SK-N-SH (cell line): ENCODE results near the gene UNC45A. TPM values are rescaled to one million over a fixed set of nuclear protein-coding genes. Genes with fewer than 3 reads are reported as not detected.
A peak's percentile ranks its signal among the peaks of the same experiment; 100 is the strongest.

Experiments
- CTCF ChIA-PET: fragments of 300-600, 350-600 bp; formaldehyde crosslinking; extraction: SDS; loops from one replicate; lab custom pipeline; 2021; lab: Yijun Ruan, JAX
- POLR2A ChIA-PET: fragments of 350-600 bp; sonication (Branson Sonifier 250); formaldehyde crosslinking; extraction: SDS; loops from one replicate; lab custom pipeline; 2020; ENCODE audit warnings: antibody characterized with exemption, inconsistent platforms; lab: Yijun Ruan, JAX
- DNase-seq: peaks from one replicate; pipeline ENCODE4 v3.0.0; 2012
- H2AFZ ChIP-seq: fragments of 200-600 bp; sonication (generic); 2 replicates; pipeline ENCODE4 v1.8.1; 2016; ENCODE audit warnings: antibody characterized with exemption, mild to moderate bottlenecking, low read depth
- H3F3A ChIP-seq: fragments of 200-600 bp; sonication (generic); replicated peaks from 2 replicates; pipeline ENCODE3; 2016; ENCODE audit warnings: antibody characterized with exemption, mild to moderate bottlenecking; ENCODE audit not compliant: insufficient read depth
- H3K27ac ChIP-seq, 2 experiments: fragments of 200-500 bp in 1 of 2; fragments of 200-600 bp in 1 of 2; sonication (Bioruptor generic) in 1 of 2; sonication (generic), shearing (Covaris generic) in 1 of 2; 2 replicates each; pipeline versions ENCODE4 v1.5.1 to v1.6.1; 2014 to 2016; ENCODE audit warnings: low read depth in 2 of 2, inconsistent platforms in 1 of 2, low read length in 1 of 2, mild to moderate bottlenecking in 1 of 2, mixed read lengths in 1 of 2
- H3K27me3 ChIP-seq: fragments of 200-600 bp; sonication (generic), shearing (Covaris generic); 2 replicates; pipeline ENCODE4 v1.6.1; 2016; ENCODE audit warnings: mixed run types; ENCODE audit not compliant: insufficient read depth
- H3K36me3 ChIP-seq, 2 experiments: fragments of 200-500 bp in 1 of 2; fragments of 200-600 bp in 1 of 2; sonication (Bioruptor generic) in 1 of 2; sonication (generic) in 1 of 2; replicated peaks in 1 of 2; 2 replicates each; pipeline versions ENCODE3 to v1.5.1; 2014 to 2016; ENCODE audit warnings: low read length in 1 of 2, mild to moderate bottlenecking in 1 of 2; ENCODE audit not compliant: insufficient read depth in 2 of 2, control insufficient read depth in 1 of 2
- H3K4me1 ChIP-seq, 2 experiments: fragments of 200-500 bp in 1 of 2; fragments of 200-600 bp in 1 of 2; sonication (Bioruptor generic) in 1 of 2; sonication (generic), shearing (Covaris generic) in 1 of 2; 2 replicates each; pipeline versions ENCODE4 v1.5.1 to v1.6.1; 2014 to 2016; ENCODE audit warnings: low read depth in 1 of 2, low read length in 1 of 2, mixed run types in 1 of 2; ENCODE audit not compliant: insufficient read depth in 2 of 2, control insufficient read depth in 1 of 2
- H3K4me2 ChIP-seq: fragments of 200-600 bp; sonication (generic), shearing (Covaris generic); 2 replicates; pipeline ENCODE4 v1.6.1; 2017; ENCODE audit warnings: mixed run types
- H3K4me3 ChIP-seq, 2 experiments: fragments of 200-500 bp in 1 of 2; fragments of 200-600 bp in 1 of 2; sonication (Bioruptor generic) in 1 of 2; sonication (generic), shearing (Covaris generic) in 1 of 2; 2 replicates each; pipeline versions ENCODE4 v1.5.1 to v1.8.1; 2014 to 2016; ENCODE audit warnings: low read depth in 2 of 2, inconsistent platforms in 1 of 2, low read length in 1 of 2, mild to moderate bottlenecking in 1 of 2, mixed read lengths in 1 of 2, moderate library complexity in 1 of 2
- H3K79me2 ChIP-seq: fragments of 200-600 bp; sonication (generic); 2 replicates; pipeline ENCODE4 v1.8.1; 2017; ENCODE audit warnings: mild to moderate bottlenecking; ENCODE audit not compliant: insufficient read depth
- H3K9ac ChIP-seq: fragments of 200-600 bp; sonication (generic); 2 replicates; pipeline ENCODE4 v1.6.1; 2017; ENCODE audit warnings: mixed run types
- H3K9me2 ChIP-seq: fragments of 200-600 bp; sonication (generic); 2 replicates; pipeline ENCODE4 v1.6.1; 2017; ENCODE audit warnings: mixed run types
- H3K9me3 ChIP-seq: fragments of 200-600 bp; sonication (generic); 2 replicates; pipeline ENCODE4 v1.6.1; 2017; ENCODE audit warnings: mixed run types, mild to moderate bottlenecking, moderate library complexity
- H4K20me1 ChIP-seq: fragments of 200-600 bp; sonication (generic); 2 replicates; pipeline ENCODE4 v1.6.1; 2017; ENCODE audit warnings: mild to moderate bottlenecking, mixed run types; ENCODE audit not compliant: insufficient read depth
- CHD2 ChIP-seq: fragments of 150-350 bp; IDR thresholded peaks from 2 replicates; pipeline ENCODE4 v1.6.1; 2018; ENCODE audit warnings: low read length; ENCODE audit not compliant: partially characterized antibody
- ELF1 ChIP-seq: IDR thresholded peaks from 2 replicates; pipeline ENCODE4 v1.4.0; 2012
- EP300 ChIP-seq, 2 experiments: IDR thresholded peaks; 2 replicates each; pipeline versions ENCODE4 v1.4.0 to v1.6.1; 2012; ENCODE audit warnings: borderline replicate concordance in 1 of 2, low read depth in 1 of 2, low read length in 1 of 2
- EZH2phosphoT487 ChIP-seq: fragments of 200-600 bp; sonication (generic); IDR thresholded peaks from 2 replicates; pipeline ENCODE4 v1.6.1; 2017; ENCODE audit warnings: low read depth, mixed run types, mild to moderate bottlenecking, antibody characterized with exemption, moderate library complexity, borderline replicate concordance
- FOSL2 ChIP-seq: IDR thresholded peaks from 2 replicates; pipeline ENCODE4 v1.4.0; 2012; ENCODE audit warnings: low read depth, mild to moderate bottlenecking, moderate library complexity, borderline replicate concordance
- FOXJ3 ChIP-seq: sonication (generic); formaldehyde crosslinking; IDR thresholded peaks from 2 replicates; pipeline ENCODE4 v1.5.1; 2020; ENCODE audit warnings: mild to moderate bottlenecking, missing genetic modification reagents
- FOXM1 ChIP-seq: IDR thresholded peaks from 2 replicates; pipeline ENCODE4 v1.4.0; 2012; ENCODE audit warnings: low read depth, mild to moderate bottlenecking
- GABPA ChIP-seq: IDR thresholded peaks from 2 replicates; pipeline ENCODE4 v1.4.0; 2012; ENCODE audit warnings: low read depth, mild to moderate bottlenecking
- MEF2A ChIP-seq: IDR thresholded peaks from 2 replicates; pipeline ENCODE4 v1.4.0; 2012; ENCODE audit warnings: low read depth, borderline replicate concordance
- MXI1 ChIP-seq: IDR thresholded peaks from 2 replicates; pipeline ENCODE4 v1.6.1; 2012; ENCODE audit warnings: mild to moderate bottlenecking, low read depth, low read length, improper control_type of control experiment
- NRF1 ChIP-seq: IDR thresholded peaks from 2 replicates; pipeline ENCODE4 v1.6.1; 2012; ENCODE audit warnings: low read depth, mild to moderate bottlenecking, low read length
- POLR2AphosphoS5 ChIP-seq: IDR thresholded peaks from 2 replicates; pipeline ENCODE4 v1.6.1; 2012; ENCODE audit warnings: low read depth, low read length
- RAD21 ChIP-seq: IDR thresholded peaks from 2 replicates; pipeline ENCODE4 v1.6.1; 2012; ENCODE audit warnings: mild to moderate bottlenecking, low read length
- RCOR1 ChIP-seq: fragments of 150-350 bp; IDR thresholded peaks from 2 replicates; pipeline ENCODE4 v1.6.1; 2017; ENCODE audit warnings: antibody characterized with exemption, low read length
- RXRA ChIP-seq: IDR thresholded peaks from 2 replicates; pipeline ENCODE4 v1.4.0; 2012; ENCODE audit warnings: low read depth, mild to moderate bottlenecking, borderline replicate concordance
- SIN3A ChIP-seq: IDR thresholded peaks from 2 replicates; pipeline ENCODE4 v1.6.1; 2012; ENCODE audit warnings: low read depth, mild to moderate bottlenecking, low read length, moderate library complexity, borderline replicate concordance
- SMC3 ChIP-seq: IDR thresholded peaks from 2 replicates; pipeline ENCODE4 v1.6.1; 2012; ENCODE audit warnings: low read depth, low read length, improper control_type of control experiment
- TAF1 ChIP-seq: IDR thresholded peaks from 2 replicates; pipeline ENCODE4 v1.6.1; 2012; ENCODE audit warnings: low read depth, mild to moderate bottlenecking, low read length, moderate library complexity, borderline replicate concordance
- TCF12 ChIP-seq: IDR thresholded peaks from 2 replicates; pipeline ENCODE4 v1.4.0; 2012
- TEAD4 ChIP-seq: IDR thresholded peaks from 2 replicates; pipeline ENCODE4 v1.4.0; 2012; ENCODE audit warnings: mild to moderate bottlenecking, borderline replicate concordance; ENCODE audit not compliant: insufficient read depth
- USF1 ChIP-seq: IDR thresholded peaks from 2 replicates; pipeline ENCODE4 v1.4.0; 2012; ENCODE audit warnings: low read depth, borderline replicate concordance
- WGBS: methylation state at CpG from one replicate; pipeline ENCODE4 v1.1.6; 2017; ENCODE audit warnings: low lambda C conversion rate; 5-methylcytosine and 5-hydroxymethylcytosine counted together
- polyA plus RNA-seq, 3 experiments: library from polyadenylated mRNA; depleted of rRNA; stranded (reverse); fragments of >200 nt; gene quantifications; 2 replicates each; pipeline ENCODE4 v1.2.3, GENCODE V29; 2012
- TF ChIP-seq, protein P1 (sequence below): IDR thresholded peaks from 2 replicates; pipeline ENCODE4 v1.4.0; 2012; ENCODE audit warnings: low read depth
- TF ChIP-seq, protein P2 (sequence below): fragments of 200-600 bp; sonication (generic); IDR thresholded peaks from 2 replicates; pipeline ENCODE4 v1.6.1; 2017; ENCODE audit warnings: antibody characterized with exemption, mild to moderate bottlenecking, moderate library complexity
- TF ChIP-seq, protein P3 (sequence below): fragments of 150-350 bp; IDR thresholded peaks from 2 replicates; pipeline ENCODE4 v1.6.1; 2016; ENCODE audit warnings: mild to moderate bottlenecking, low read depth, low read length
- TF ChIP-seq, protein P4 (sequence below): IDR thresholded peaks from 2 replicates; pipeline ENCODE4 v1.6.1; 2012; ENCODE audit warnings: mild to moderate bottlenecking, low read depth, low read length, moderate library complexity

UNC45A gene
- polyA plus RNA-seq, 1 of the 3 experiments (the other 2 are of a cell fraction) = 85.1 TPM

- no peaks in the 10 kb centered on the region for H3K79me2 ChIP-seq
- no peaks in the 10 kb centered on the region for H3K9me3 ChIP-seq
- H2AFZ ChIP-seq = peak overlapping the region; percentile 92
- no peaks in the 10 kb centered on the region for H3K27me3 ChIP-seq
- H3K27ac ChIP-seq = peak overlapping the region; percentile 62 to 92
- H3K4me2 ChIP-seq = peak overlapping the region; percentile 76
- H4K20me1 ChIP-seq = no peaks in the 10 kb centered on the region
- no peaks in the 10 kb centered on the region for H3K9me2 ChIP-seq
- H3K36me3 ChIP-seq = peaks cover 0 to 21% of the 10 kb centered on the region in 2 experiments
- peaks cover 10% of the 10 kb centered on the region for H3F3A ChIP-seq
- peak overlapping the region; percentile 61 for H3K9ac ChIP-seq
- 2% methylated on average over 13 of the region's 71 CpGs for WGBS
- H3K4me3 ChIP-seq = peak overlapping the region; percentile 68 to 91
- peak; percentile 99 for DNase-seq
- peaks cover 3 to 11% of the 10 kb centered on the region in 2 experiments; a peak in 2 of 4 replicates for H3K4me1 ChIP-seq
- ChIA-PET CTCF (interaction anchor here (0.6 to 7.5 kb wide), 15 partner anchors 8 to 1237 kb away, joined by 3 to 121 read pairs (median 4); partner anchors contain the start of genes HDDC3 and UNC45A), POLR2A (interaction anchor here (0.5 to 1.2 kb wide), 6 partner anchors 9 to 743 kb away, joined by 3 to 9 read pairs (median 3); partner anchors contain the start of genes FES, HDDC3 and UNC45A)
- TF ChIP-seq EP300 (IDR thresholded peaks at IDR 0.05; ENCODE audit: borderline replicate concordance in 1 of 2, low read depth in 1 of 2, low read length in 1 of 2) = no peak
- TF ChIP-seq FOSL2 = no peak
- peak; percentile 44 for TF ChIP-seq SMC3
- TF ChIP-seq, protein P1, sequence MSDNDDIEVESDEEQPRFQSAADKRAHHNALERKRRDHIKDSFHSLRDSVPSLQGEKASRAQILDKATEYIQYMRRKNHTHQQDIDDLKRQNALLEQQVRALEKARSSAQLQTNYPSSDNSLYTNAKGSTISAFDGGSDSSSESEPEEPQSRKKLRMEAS = peak; percentile 60
- TF ChIP-seq POLR2AphosphoS5 = peak; percentile 55
- TF ChIP-seq RCOR1 = peak; percentile 47; the same call in 1 of the 2 replicates
- TF ChIP-seq SIN3A = no peak
- peak; percentile 81 for TF ChIP-seq NRF1
- TF ChIP-seq, protein P2, sequence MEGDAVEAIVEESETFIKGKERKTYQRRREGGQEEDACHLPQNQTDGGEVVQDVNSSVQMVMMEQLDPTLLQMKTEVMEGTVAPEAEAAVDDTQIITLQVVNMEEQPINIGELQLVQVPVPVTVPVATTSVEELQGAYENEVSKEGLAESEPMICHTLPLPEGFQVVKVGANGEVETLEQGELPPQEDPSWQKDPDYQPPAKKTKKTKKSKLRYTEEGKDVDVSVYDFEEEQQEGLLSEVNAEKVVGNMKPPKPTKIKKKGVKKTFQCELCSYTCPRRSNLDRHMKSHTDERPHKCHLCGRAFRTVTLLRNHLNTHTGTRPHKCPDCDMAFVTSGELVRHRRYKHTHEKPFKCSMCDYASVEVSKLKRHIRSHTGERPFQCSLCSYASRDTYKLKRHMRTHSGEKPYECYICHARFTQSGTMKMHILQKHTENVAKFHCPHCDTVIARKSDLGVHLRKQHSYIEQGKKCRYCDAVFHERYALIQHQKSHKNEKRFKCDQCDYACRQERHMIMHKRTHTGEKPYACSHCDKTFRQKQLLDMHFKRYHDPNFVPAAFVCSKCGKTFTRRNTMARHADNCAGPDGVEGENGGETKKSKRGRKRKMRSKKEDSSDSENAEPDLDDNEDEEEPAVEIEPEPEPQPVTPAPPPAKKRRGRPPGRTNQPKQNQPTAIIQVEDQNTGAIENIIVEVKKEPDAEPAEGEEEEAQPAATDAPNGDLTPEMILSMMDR = peak; percentile 73
- TF ChIP-seq FOXM1 = no peak
- no peak for TF ChIP-seq GABPA
- TF ChIP-seq MXI1 = peak; percentile 70
- no peak for TF ChIP-seq TEAD4
- no peak for TF ChIP-seq FOXJ3 (CRISPR knock-in tag)
- peak; percentile 34; the same call in 1 of the 2 replicates for TF ChIP-seq RAD21
- TF ChIP-seq TAF1 = no peak; the same call in 1 of the 2 replicates
- peak; percentile 44 for TF ChIP-seq CHD2
- no peak for TF ChIP-seq RXRA
- TF ChIP-seq, protein P3, sequence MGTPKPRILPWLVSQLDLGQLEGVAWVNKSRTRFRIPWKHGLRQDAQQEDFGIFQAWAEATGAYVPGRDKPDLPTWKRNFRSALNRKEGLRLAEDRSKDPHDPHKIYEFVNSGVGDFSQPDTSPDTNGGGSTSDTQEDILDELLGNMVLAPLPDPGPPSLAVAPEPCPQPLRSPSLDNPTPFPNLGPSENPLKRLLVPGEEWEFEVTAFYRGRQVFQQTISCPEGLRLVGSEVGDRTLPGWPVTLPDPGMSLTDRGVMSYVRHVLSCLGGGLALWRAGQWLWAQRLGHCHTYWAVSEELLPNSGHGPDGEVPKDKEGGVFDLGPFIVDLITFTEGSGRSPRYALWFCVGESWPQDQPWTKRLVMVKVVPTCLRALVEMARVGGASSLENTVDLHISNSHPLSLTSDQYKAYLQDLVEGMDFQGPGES = no peak
- TF ChIP-seq, protein P4, sequence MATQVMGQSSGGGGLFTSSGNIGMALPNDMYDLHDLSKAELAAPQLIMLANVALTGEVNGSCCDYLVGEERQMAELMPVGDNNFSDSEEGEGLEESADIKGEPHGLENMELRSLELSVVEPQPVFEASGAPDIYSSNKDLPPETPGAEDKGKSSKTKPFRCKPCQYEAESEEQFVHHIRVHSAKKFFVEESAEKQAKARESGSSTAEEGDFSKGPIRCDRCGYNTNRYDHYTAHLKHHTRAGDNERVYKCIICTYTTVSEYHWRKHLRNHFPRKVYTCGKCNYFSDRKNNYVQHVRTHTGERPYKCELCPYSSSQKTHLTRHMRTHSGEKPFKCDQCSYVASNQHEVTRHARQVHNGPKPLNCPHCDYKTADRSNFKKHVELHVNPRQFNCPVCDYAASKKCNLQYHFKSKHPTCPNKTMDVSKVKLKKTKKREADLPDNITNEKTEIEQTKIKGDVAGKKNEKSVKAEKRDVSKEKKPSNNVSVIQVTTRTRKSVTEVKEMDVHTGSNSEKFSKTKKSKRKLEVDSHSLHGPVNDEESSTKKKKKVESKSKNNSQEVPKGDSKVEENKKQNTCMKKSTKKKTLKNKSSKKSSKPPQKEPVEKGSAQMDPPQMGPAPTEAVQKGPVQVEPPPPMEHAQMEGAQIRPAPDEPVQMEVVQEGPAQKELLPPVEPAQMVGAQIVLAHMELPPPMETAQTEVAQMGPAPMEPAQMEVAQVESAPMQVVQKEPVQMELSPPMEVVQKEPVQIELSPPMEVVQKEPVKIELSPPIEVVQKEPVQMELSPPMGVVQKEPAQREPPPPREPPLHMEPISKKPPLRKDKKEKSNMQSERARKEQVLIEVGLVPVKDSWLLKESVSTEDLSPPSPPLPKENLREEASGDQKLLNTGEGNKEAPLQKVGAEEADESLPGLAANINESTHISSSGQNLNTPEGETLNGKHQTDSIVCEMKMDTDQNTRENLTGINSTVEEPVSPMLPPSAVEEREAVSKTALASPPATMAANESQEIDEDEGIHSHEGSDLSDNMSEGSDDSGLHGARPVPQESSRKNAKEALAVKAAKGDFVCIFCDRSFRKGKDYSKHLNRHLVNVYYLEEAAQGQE = no peak
- no peak for TF ChIP-seq MEF2A
- no peak for TF ChIP-seq EZH2phosphoT487
- no peak for TF ChIP-seq USF1
- TF ChIP-seq ELF1 = no peak
- peak; percentile 23; the same call in 1 of the 2 replicates for TF ChIP-seq TCF12
These were observed 32.8 kb upstream of the UNC45A start for GRCh38 chr15:90902040-90902839.
